GM12878 (cell line): ENCODE results near the gene DGKE. TPM values are rescaled to one million over a fixed set of nuclear protein-coding genes. Genes with fewer than 3 reads are reported as not detected.

ENCODE experiments used
- BCLAF1 ChIP-seq: fragments of 450-650 bp; IDR thresholded peaks from 2 replicates; pipeline ENCODE4 v1.6.1; 2017; ENCODE audit warnings: antibody characterized with exemption, mild to moderate bottlenecking, moderate library complexity
- BHLHE40 ChIP-seq, 2 experiments: fragments of 450-650 bp in 1 of 2; IDR thresholded peaks; 2 replicates each; pipeline ENCODE4 v1.6.1; 2011 to 2017; ENCODE audit warnings: low read depth in 2 of 2, borderline replicate concordance in 1 of 2, improper control_type of control experiment in 1 of 2, low read length in 1 of 2, mild to moderate bottlenecking in 1 of 2
- CBX3 ChIP-seq: fragments of 200-600 bp; sonication (generic); IDR thresholded peaks from 2 replicates; pipeline ENCODE4 v1.6.1; 2016; ENCODE audit warnings: low read depth, borderline replicate concordance
- CBX5 ChIP-seq: sonication (generic); IDR thresholded peaks from 2 replicates; pipeline ENCODE4 v1.6.1; 2016; ENCODE audit warnings: low read depth, moderate library complexity, mild to moderate bottlenecking, inconsistent platforms
- ESRRA ChIP-seq: IDR thresholded peaks from 2 replicates; pipeline ENCODE4 v1.6.1; 2012; ENCODE audit warnings: mild to moderate bottlenecking, low read length, improper control_type of control experiment
- IRF4 ChIP-seq: IDR thresholded peaks from 2 replicates; pipeline ENCODE4 v1.6.1; 2011; ENCODE audit warnings: low read depth, low read length
- KAT2A ChIP-seq: conservative IDR thresholded peaks from 2 replicates; pipeline ENCODE4 v1.6.1; 2011; ENCODE audit warnings: low read depth, low read length; ENCODE audit not compliant: control insufficient read depth
- LARP7 ChIP-seq: fragments of 450-650 bp; IDR thresholded peaks from 2 replicates; pipeline ENCODE4 v1.6.1; 2017; ENCODE audit warnings: mild to moderate bottlenecking
- MEF2A ChIP-seq: IDR thresholded peaks from 2 replicates; pipeline ENCODE4 v1.6.1; 2011; ENCODE audit warnings: low read depth, mild to moderate bottlenecking, low read length, moderate library complexity; ENCODE audit not compliant: insufficient read depth
- MYC ChIP-seq: IDR thresholded peaks from 2 replicates; pipeline ENCODE4 v1.6.1; 2011; ENCODE audit warnings: mild to moderate bottlenecking, low read length, moderate library complexity, inconsistent platforms; ENCODE audit not compliant: insufficient read depth, insufficient replicate concordance, insufficient read length, severe bottlenecking
- NFYA ChIP-seq: IDR thresholded peaks from 2 replicates; pipeline ENCODE4 v1.6.1; 2011; ENCODE audit warnings: low read depth, mild to moderate bottlenecking, low read length, improper control_type of control experiment, borderline replicate concordance
- NKRF ChIP-seq: fragments of 450-650 bp; conservative IDR thresholded peaks from 2 replicates; pipeline ENCODE4 v1.6.1; 2017; ENCODE audit warnings: mild to moderate bottlenecking, moderate library complexity
- NR2F1 ChIP-seq: fragments of 450-650 bp; conservative IDR thresholded peaks from 2 replicates; pipeline ENCODE4 v1.6.1; 2017; ENCODE audit warnings: mild to moderate bottlenecking
- POLR2AphosphoS2 ChIP-seq: IDR thresholded peaks from 2 replicates; pipeline ENCODE4 v1.6.1; 2011; ENCODE audit warnings: low read depth, mild to moderate bottlenecking, low read length, improper control_type of control experiment, moderate library complexity
- RUNX3 ChIP-seq: IDR thresholded peaks from 2 replicates; pipeline ENCODE4 v1.6.1; 2012; ENCODE audit warnings: low read length, inconsistent platforms
- SIX5 ChIP-seq: IDR thresholded peaks from 2 replicates; pipeline ENCODE4 v1.6.1; 2011; ENCODE audit warnings: mild to moderate bottlenecking, low read depth, low read length, moderate library complexity; ENCODE audit not compliant: severe bottlenecking
- SP1 ChIP-seq: IDR thresholded peaks from one replicate; pipeline ENCODE4 v1.6.1; 2011; ENCODE audit warnings: low read depth, low read length
- SRF ChIP-seq, 2 experiments: IDR thresholded peaks; 2 replicates each; pipeline ENCODE4 v1.6.1; 2011; ENCODE audit warnings: low read depth in 2 of 2, low read length in 2 of 2, mild to moderate bottlenecking in 1 of 2, moderate library complexity in 1 of 2
- STAT3 ChIP-seq: IDR thresholded peaks from 2 replicates; pipeline ENCODE4 v1.6.1; 2011; ENCODE audit warnings: low read depth, low read length, improper control_type of control experiment
- ZNF384 ChIP-seq: IDR thresholded peaks from 2 replicates; pipeline ENCODE4 v1.6.1; 2012; ENCODE audit warnings: low read depth, mild to moderate bottlenecking, low read length, improper control_type of control experiment, borderline replicate concordance
- polyA plus RNA-seq, 11 experiments: library from polyadenylated mRNA; depleted of rRNA in 4 of 11; unstranded in 6 of 11; stranded (reverse) in 5 of 11; fragments of >200 nt; fragmentation: Nextera tagmentation in 4 of 11; fragmentation: Illumina TruSeq in 1 of 11; extraction: Ambion mirVana in 4 of 11; extraction: Trizol in 1 of 11; gene quantifications; 1 replicate in 1 of 11; 2 replicates in 10 of 11; pipeline versions ENCODE4 v1.2.1 to v1.2.3, GENCODE V29; 2011 to 2016; ENCODE audit warnings: inconsistent platforms in 2 of 11, missing spikeins in 2 of 11, low read depth in 1 of 11
- total RNA-seq, 4 experiments: library from RNA; depleted of rRNA in 3 of 4; stranded (reverse); fragments of >200 nt in 3 of 4; fragmentation: Illumina TruSeq in 1 of 4; extraction: Trizol in 1 of 4; gene quantifications; 2 replicates each; pipeline versions ENCODE4 v1.2.1 to v1.2.3, GENCODE V29; 2013 to 2021
- TF ChIP-seq, protein P1 (sequence below): IDR thresholded peaks from 2 replicates; pipeline ENCODE4 v1.6.1; 2011; ENCODE audit warnings: borderline replicate concordance, low read depth, mild to moderate bottlenecking, moderate library complexity, low read length; ENCODE audit not compliant: insufficient read depth, poor library complexity, severe bottlenecking
- TF ChIP-seq, protein P2 (sequence below): IDR thresholded peaks from 2 replicates; pipeline ENCODE4 v1.6.1; 2012; ENCODE audit warnings: low read depth, low read length, improper control_type of control experiment

The DGKE gene
- total and polyA plus RNA-seq, 10 of the 15 experiments (the other 5 are each of a cell fraction or from before 2014, with no cell fraction given) = 2.8 to 18.0 (median 11.6) TPM

- TF ChIP-seq KAT2A (no peak), POLR2AphosphoS2 (no peak), NFYA (no peak), MEF2A (0 out of 2 replicates have a peak, but pooled peaks have one; percentile 40), CBX3 (no peak), SP1 (no peak), ESRRA (no peak), NKRF (no peak), BHLHE40 (IDR thresholded peaks at IDR 0.05; ENCODE audit: borderline replicate concordance in 1 of 2, low read depth in 2 of 2, low read length in 1 of 2) (no peak), RUNX3 (peak; percentile 66), STAT3 (no peak), ZNF384 (no peak), SIX5 (no peak), CBX5 (peak; percentile 93; the same call in 1 of the 2 replicates), LARP7 (no peak), BCLAF1 (no peak), IRF4 (no peak), MYC (no peak), NR2F1 (no peak), SRF (IDR thresholded peaks at IDR 0.05; ENCODE audit: low read depth in 2 of 2, low read length in 2 of 2) (no peak)
- TF ChIP-seq, protein P1, sequence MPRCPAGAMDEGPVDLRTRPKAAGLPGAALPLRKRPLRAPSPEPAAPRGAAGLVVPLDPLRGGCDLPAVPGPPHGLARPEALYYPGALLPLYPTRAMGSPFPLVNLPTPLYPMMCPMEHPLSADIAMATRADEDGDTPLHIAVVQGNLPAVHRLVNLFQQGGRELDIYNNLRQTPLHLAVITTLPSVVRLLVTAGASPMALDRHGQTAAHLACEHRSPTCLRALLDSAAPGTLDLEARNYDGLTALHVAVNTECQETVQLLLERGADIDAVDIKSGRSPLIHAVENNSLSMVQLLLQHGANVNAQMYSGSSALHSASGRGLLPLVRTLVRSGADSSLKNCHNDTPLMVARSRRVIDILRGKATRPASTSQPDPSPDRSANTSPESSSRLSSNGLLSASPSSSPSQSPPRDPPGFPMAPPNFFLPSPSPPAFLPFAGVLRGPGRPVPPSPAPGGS = no peak
- TF ChIP-seq, protein P2, sequence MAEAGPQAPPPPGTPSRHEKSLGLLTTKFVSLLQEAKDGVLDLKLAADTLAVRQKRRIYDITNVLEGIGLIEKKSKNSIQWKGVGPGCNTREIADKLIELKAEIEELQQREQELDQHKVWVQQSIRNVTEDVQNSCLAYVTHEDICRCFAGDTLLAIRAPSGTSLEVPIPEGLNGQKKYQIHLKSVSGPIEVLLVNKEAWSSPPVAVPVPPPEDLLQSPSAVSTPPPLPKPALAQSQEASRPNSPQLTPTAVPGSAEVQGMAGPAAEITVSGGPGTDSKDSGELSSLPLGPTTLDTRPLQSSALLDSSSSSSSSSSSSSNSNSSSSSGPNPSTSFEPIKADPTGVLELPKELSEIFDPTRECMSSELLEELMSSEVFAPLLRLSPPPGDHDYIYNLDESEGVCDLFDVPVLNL = no peak
Measured at GRCh38 chr17:56870081-56870651, 36.2 kb downstream of the DGKE start (continued).
